ENCODE results near the gene VCAN.

GRCh38 chr5:83428126-83428525 lies 43.4 kb upstream of the VCAN start:
- TF ChIP-seq CTCF (IDR thresholded peaks at IDR 0.05) = no peak
- no peak for TF ChIP-seq POLR2A (IDR thresholded peaks at IDR 0.05)
- TF ChIP-seq EP300 (IDR thresholded peaks at IDR 0.05) = no peak
- TF ChIP-seq POLR2AphosphoS5 (IDR thresholded peaks at IDR 0.05) = no peak
